Stimulated activated CD4-positive, alpha-beta T cell treated with anti-CD3 and anti-CD28 coated beads, Interleukin-12 subunit alpha, Interleukin-12 subunit beta, amount 100 ng/mL, for 48 hours (primary cell): ENCODE data around the gene FLG2.

ENCODE experiments used
- DNase-seq, 3 donors: peaks; one replicate each; pipeline ENCODE4 v3.0.0-alpha.2; 2020; ENCODE audit warnings: low read depth in 2 of 3, low spot score in 1 of 3

FLG2 gene

GRCh38 chr1:152359906-152360305 is at the start of gene FLG2:
FLG2 (minus strand) TSS chr1:152360006; CDS start chr1:152358884, 1,122 bp downstream.
- no peak for DNase-seq

GRCh38 chr1:152408664-152409063 is 48.9 kb upstream of the FLG2 start:
- DNase-seq, result no peak

GRCh38 chr1:152398812-152399698 is 39.2 kb upstream of the FLG2 start:
- DNase-seq, result no peak

GRCh38 chr1:152397474-152397873 is 37.7 kb upstream of the FLG2 start:
- DNase-seq, result no peak

- no peak for DNase-seq
These were observed 34.3 kb upstream of the FLG2 start for GRCh38 chr1:152394151-152394550.

GRCh38 chr1:152392909-152393308 is 33.1 kb upstream of the FLG2 start:
- DNase-seq, result no peak

- DNase-seq, result no peak
These were observed 29.1 kb upstream of the FLG2 start for GRCh38 chr1:152388889-152389288.

- DNase-seq, result no peak
These were observed 27.1 kb upstream of the FLG2 start for GRCh38 chr1:152386940-152387339.

GRCh38 chr1:152380932-152381331 is 21.1 kb upstream of the FLG2 start:
- DNase-seq, result no peak

GRCh38 chr1:152374451-152374850 is 14.6 kb upstream of the FLG2 start:
- no peak for DNase-seq

- no peak for DNase-seq
These were observed 12.9 kb upstream of the FLG2 start for GRCh38 chr1:152372672-152373071.

- no peak for DNase-seq
These were observed 7.6 kb upstream of the FLG2 start for GRCh38 chr1:152367436-152367835.

GRCh38 chr1:152356736-152357135 is 3.1 kb downstream of the FLG2 start:
- no peak for DNase-seq

GRCh38 chr1:152349611-152350010 is 10.2 kb downstream of the FLG2 start:
- no peak for DNase-seq

- DNase-seq, result no peak
These were observed 11.4 kb downstream of the FLG2 start for GRCh38 chr1:152348447-152348846.

- DNase-seq, result peak in 2 of 3 donors; percentile 25 to 81
These were observed 12.6 kb downstream of the FLG2 start for GRCh38 chr1:152347116-152347728.

- DNase-seq, result no peak
These were observed 15.4 kb downstream of the FLG2 start for GRCh38 chr1:152344438-152344837.

- no peak for DNase-seq
These were observed 16.8 kb downstream of the FLG2 start for GRCh38 chr1:152343006-152343405.

- no peak for DNase-seq
These were observed 24.4 kb downstream of the FLG2 start for GRCh38 chr1:152335399-152335798.

GRCh38 chr1:152328801-152329391 is 30.9 kb downstream of the FLG2 start:
- no peak for DNase-seq

GRCh38 chr1:152325111-152325510 is 34.7 kb downstream of the FLG2 start, which contains the start of gene FLG:
FLG (minus strand) TSS chr1:152325239; CDS start chr1:152315456, 9,783 bp downstream.
- DNase-seq, result no peak

GRCh38 chr1:152313970-152314369 is 45.8 kb downstream of the FLG2 start:
- DNase-seq, result no peak
